ENCODE measurements around the gene EPS8L2.

DNA sequence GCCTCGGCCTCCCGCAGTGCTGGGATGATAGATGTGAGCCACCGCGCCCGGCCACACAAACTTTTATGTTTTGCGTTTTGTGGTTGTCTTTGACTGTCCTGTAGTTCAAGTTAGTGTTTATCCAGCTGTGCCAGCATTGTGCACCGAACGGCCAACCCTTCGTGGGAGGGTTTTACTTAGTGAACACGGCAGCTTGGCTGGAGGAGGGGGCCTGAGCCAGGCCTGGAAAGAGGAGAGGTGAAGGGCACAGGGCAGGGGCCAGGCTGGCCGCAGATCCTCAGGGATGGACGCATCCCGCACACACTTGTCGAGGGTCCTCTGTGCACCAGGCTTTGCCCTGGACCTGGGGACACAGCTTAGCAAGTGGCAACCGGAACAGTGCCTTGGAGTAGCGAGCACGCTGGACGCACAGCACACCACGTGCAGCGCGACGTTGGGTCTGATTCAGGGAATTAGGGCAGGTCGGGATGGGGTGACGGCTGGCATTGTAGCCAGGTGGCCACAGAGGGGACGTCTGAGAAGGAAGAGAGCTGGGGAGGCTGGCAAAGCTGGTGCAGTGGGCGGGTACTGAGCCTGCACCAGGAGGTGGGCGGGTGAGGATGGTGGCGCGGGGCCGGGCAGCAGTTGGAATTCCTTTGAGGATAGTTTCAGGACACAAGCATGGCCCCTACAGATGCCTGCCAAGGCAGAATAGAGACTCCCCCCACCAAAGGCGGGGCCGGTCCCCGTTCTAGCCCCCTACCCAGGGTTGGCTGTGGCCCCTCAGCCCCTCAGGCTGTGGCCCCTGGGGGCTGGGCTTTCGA is 13.4 kb downstream of the EPS8L2 start:
- TF ChIP-seq, protein P1, sequence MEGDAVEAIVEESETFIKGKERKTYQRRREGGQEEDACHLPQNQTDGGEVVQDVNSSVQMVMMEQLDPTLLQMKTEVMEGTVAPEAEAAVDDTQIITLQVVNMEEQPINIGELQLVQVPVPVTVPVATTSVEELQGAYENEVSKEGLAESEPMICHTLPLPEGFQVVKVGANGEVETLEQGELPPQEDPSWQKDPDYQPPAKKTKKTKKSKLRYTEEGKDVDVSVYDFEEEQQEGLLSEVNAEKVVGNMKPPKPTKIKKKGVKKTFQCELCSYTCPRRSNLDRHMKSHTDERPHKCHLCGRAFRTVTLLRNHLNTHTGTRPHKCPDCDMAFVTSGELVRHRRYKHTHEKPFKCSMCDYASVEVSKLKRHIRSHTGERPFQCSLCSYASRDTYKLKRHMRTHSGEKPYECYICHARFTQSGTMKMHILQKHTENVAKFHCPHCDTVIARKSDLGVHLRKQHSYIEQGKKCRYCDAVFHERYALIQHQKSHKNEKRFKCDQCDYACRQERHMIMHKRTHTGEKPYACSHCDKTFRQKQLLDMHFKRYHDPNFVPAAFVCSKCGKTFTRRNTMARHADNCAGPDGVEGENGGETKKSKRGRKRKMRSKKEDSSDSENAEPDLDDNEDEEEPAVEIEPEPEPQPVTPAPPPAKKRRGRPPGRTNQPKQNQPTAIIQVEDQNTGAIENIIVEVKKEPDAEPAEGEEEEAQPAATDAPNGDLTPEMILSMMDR (IDR thresholded peaks at IDR 0.05): no peak
- no peak for TF ChIP-seq POLR2A (IDR thresholded peaks at IDR 0.05)
- no peak for TF ChIP-seq POLR2AphosphoS5 (IDR thresholded peaks at IDR 0.05)
